GM18499 (cell line): ENCODE results near the gene ZBTB44.
"Not testable (repeated sequence)": the region's sequence is repeated elsewhere in the genome, so short reads cannot be mapped to it uniquely, and the experiment has no call there.

Source experiments
- ATAC-seq: cut with Tn5 transposase; IDR thresholded peaks from one replicate; pipeline ENCODE4 v1.9.1; 2021; ENCODE audit warnings: moderate number of reproducible peaks; ENCODE audit not compliant: insufficient read depth, unreplicated experiment

ZBTB44 gene

GRCh38 chr11:130313383-130314183 lies 1.1 kb downstream of the ZBTB44 start:
- no peak for ATAC-seq

- no peak for ATAC-seq
Observed at GRCh38 chr11:130312046-130312445, 2.7 kb downstream of the ZBTB44 start.

- ATAC-seq = no peak
Observed at GRCh38 chr11:130310622-130311021, 4.1 kb downstream of the ZBTB44 start.

GRCh38 chr11:130308886-130309285 lies 5.8 kb downstream of the ZBTB44 start:
- ATAC-seq = no peak

GRCh38 chr11:130308059-130308458 lies 6.7 kb downstream of the ZBTB44 start:
- no peak for ATAC-seq

GRCh38 chr11:130304651-130305050 lies 10.1 kb downstream of the ZBTB44 start:
- no peak for ATAC-seq

GRCh38 chr11:130301002-130301401 lies 13.7 kb downstream of the ZBTB44 start:
- ATAC-seq = no peak

GRCh38 chr11:130300567-130300966 lies 14.2 kb downstream of the ZBTB44 start:
- no peak for ATAC-seq

- ATAC-seq = no peak
Observed at GRCh38 chr11:130299978-130300377, 14.7 kb downstream of the ZBTB44 start.

GRCh38 chr11:130295657-130296056 lies 19.1 kb downstream of the ZBTB44 start:
- ATAC-seq = no peak

- no peak for ATAC-seq
Observed at GRCh38 chr11:130282111-130282510, 32.6 kb downstream of the ZBTB44 start.

- ATAC-seq = not testable (repeated sequence)
Observed at GRCh38 chr11:130281341-130281740, 33.4 kb downstream of the ZBTB44 start.

- ATAC-seq = no peak
Observed at GRCh38 chr11:130279989-130280388, 34.7 kb downstream of the ZBTB44 start.

GRCh38 chr11:130278745-130279144 lies 36.0 kb downstream of the ZBTB44 start:
- ATAC-seq = no peak

- ATAC-seq = no peak
Observed at GRCh38 chr11:130278151-130278550, 36.6 kb downstream of the ZBTB44 start.

- ATAC-seq = no peak
Observed at GRCh38 chr11:130272336-130272735, 42.4 kb downstream of the ZBTB44 start.

- ATAC-seq = peak; percentile 86
Observed at GRCh38 chr11:130269326-130269943, 45.3 kb downstream of the ZBTB44 start.

GRCh38 chr11:130263351-130263750 lies 51.4 kb downstream of the ZBTB44 start:
- ATAC-seq = no peak

GRCh38 chr11:130262424-130262823 lies 52.3 kb downstream of the ZBTB44 start:
- no peak for ATAC-seq

- no peak for ATAC-seq
Observed at GRCh38 chr11:130261571-130261970, 53.1 kb downstream of the ZBTB44 start.

GRCh38 chr11:130260742-130261141 lies 54.0 kb downstream of the ZBTB44 start:
- no peak for ATAC-seq

GRCh38 chr11:130260080-130260627 lies 54.6 kb downstream of the ZBTB44 start:
- no peak for ATAC-seq
